Measurements from ENCODE around the gene IMPDH1.
A peak's percentile ranks its signal among the peaks of the same experiment; 100 is the strongest.

DNA sequence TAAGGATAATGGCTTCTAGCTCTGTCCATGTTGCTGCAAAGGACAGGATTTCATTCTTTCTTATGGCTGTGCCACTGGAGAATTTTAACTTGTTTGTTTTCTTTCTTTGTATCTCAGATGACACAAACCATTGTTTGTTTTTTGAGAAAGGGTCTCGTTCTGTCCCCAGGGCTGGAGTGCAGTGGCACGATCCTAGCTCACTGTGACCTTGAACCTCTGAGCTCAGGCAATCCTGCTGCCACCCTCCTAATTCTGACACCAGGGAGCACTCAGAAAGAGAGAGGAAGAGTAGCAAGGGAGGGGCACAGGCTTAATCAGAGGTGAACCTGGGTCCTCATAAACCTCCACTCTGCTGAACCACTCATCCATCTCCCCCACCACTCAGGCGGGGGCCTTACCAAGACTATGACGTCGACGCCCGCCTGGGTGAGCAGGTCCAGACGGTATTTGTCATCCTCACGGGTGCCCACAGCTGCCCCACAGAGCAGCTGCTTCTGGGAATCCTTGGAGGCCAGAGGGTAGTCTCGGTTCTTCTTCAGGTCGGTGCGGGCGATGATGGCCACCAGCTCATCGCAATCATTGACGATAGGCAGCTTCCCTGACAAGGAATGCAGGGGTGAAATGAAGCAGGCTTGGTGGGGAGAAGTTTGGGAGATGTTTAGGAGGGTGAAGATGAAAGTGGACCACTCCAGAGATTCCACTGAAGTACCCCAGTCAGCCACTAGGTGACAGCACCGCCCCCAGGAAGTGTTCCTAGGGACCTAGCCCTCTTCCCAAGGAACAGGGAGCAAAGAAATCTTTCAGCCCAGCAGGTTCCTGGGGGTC lies 11.6 kb downstream of the IMPDH1 start:
- TF ChIP-seq, protein P1, sequence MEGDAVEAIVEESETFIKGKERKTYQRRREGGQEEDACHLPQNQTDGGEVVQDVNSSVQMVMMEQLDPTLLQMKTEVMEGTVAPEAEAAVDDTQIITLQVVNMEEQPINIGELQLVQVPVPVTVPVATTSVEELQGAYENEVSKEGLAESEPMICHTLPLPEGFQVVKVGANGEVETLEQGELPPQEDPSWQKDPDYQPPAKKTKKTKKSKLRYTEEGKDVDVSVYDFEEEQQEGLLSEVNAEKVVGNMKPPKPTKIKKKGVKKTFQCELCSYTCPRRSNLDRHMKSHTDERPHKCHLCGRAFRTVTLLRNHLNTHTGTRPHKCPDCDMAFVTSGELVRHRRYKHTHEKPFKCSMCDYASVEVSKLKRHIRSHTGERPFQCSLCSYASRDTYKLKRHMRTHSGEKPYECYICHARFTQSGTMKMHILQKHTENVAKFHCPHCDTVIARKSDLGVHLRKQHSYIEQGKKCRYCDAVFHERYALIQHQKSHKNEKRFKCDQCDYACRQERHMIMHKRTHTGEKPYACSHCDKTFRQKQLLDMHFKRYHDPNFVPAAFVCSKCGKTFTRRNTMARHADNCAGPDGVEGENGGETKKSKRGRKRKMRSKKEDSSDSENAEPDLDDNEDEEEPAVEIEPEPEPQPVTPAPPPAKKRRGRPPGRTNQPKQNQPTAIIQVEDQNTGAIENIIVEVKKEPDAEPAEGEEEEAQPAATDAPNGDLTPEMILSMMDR (IDR thresholded peaks at IDR 0.05) = peak; percentile 83 to 88 (median 86)
- TF ChIP-seq POLR2A (IDR thresholded peaks at IDR 0.05) = no peak

Measured in ovary (tissue), 3 donors.